Activated CD8-positive, alpha-beta memory T cell treated with anti-CD3 and anti-CD28 coated beads, Interleukin-2, amount 50 U/mL, for 24 hours (primary cell): ENCODE data around the gene TDRD10.
"Not testable (repeated sequence)": the region's sequence is repeated elsewhere in the genome, so short reads cannot be mapped to it uniquely, and the experiment has no call there.

Experiments used
- DNase-seq: peaks from one replicate; pipeline ENCODE4 v3.0.0-alpha.2; 2020; ENCODE audit errors: extremely low read depth

The TDRD10 gene

GRCh38 chr1:154479764-154480421 lies 22.1 kb upstream of the TDRD10 start:
- peak; percentile 15 for DNase-seq

GRCh38 chr1:154481053-154481452 lies 21.0 kb upstream of the TDRD10 start:
- DNase-seq, result no peak

GRCh38 chr1:154483941-154484803 lies 17.8 kb upstream of the TDRD10 start:
- no peak for DNase-seq

GRCh38 chr1:154485106-154485505 lies 16.9 kb upstream of the TDRD10 start:
- DNase-seq, result no peak

- DNase-seq, result no peak
Observed at GRCh38 chr1:154485910-154486496, 16.0 kb upstream of the TDRD10 start.

- not testable (repeated sequence) for DNase-seq
Observed at GRCh38 chr1:154486756-154487155, 15.3 kb upstream of the TDRD10 start.

GRCh38 chr1:154488922-154489321 lies 13.1 kb upstream of the TDRD10 start:
- DNase-seq, result no peak

- DNase-seq, result no peak
Observed at GRCh38 chr1:154489695-154490274, 12.2 kb upstream of the TDRD10 start.

GRCh38 chr1:154490317-154490716 lies 11.7 kb upstream of the TDRD10 start:
- DNase-seq, result no peak

GRCh38 chr1:154492115-154492514 lies 9.9 kb upstream of the TDRD10 start:
- DNase-seq, result no peak

GRCh38 chr1:154493276-154493675 lies 8.7 kb upstream of the TDRD10 start:
- DNase-seq, result no peak

GRCh38 chr1:154495496-154496273 lies 6.3 kb upstream of the TDRD10 start:
- DNase-seq, result no peak

- DNase-seq, result no peak
Observed at GRCh38 chr1:154496383-154496782, 5.6 kb upstream of the TDRD10 start.

- no peak for DNase-seq
Observed at GRCh38 chr1:154497026-154497806, 4.8 kb upstream of the TDRD10 start.

GRCh38 chr1:154499446-154499845 lies 2.6 kb upstream of the TDRD10 start:
- DNase-seq, result no peak

GRCh38 chr1:154500533-154500932 lies 1.5 kb upstream of the TDRD10 start:
- DNase-seq, result no peak

- no peak for DNase-seq
Observed at GRCh38 chr1:154501423-154502065, 475 bp upstream of the TDRD10 start.

GRCh38 chr1:154502744-154503115 lies 711 bp downstream of the TDRD10 start:
- DNase-seq, result no peak

GRCh38 chr1:154503898-154504297 lies 1.9 kb downstream of the TDRD10 start:
- DNase-seq, result no peak

- DNase-seq, result no peak
Observed at GRCh38 chr1:154512760-154513159, 10.7 kb downstream of the TDRD10 start.
